Right lobe of liver (tissue), 6 donors: ENCODE results near the gene RBM47. TPM values are rescaled to one million over a fixed set of nuclear protein-coding genes. Genes with fewer than 3 reads are reported as not detected.

Source experiments
- ATAC-seq, 4 donors: fragments of 200-7000 bp; cut with Tn5 transposase; one replicate each; pipeline ENCODE4 v1.9.1; 2020; ENCODE audit warnings: mild to moderate bottlenecking in 4 of 4, moderate library complexity in 4 of 4
- DNase-seq, 3 donors: peaks; one replicate each; pipeline ENCODE4 v3.0.0-alpha.2; 2020
- H3K27ac ChIP-seq, 3 donors: fragments of 200-600 bp; one replicate each; pipeline ENCODE4 v1.8.0; 2022
- H3K27me3 ChIP-seq, 2 donors: fragments of 200-600 bp; one replicate each; pipeline ENCODE4 v1.8.0; 2022
- H3K36me3 ChIP-seq, 4 donors: fragments of 200-600 bp; sonication (generic) in 1 of 4; one replicate each; pipeline versions ENCODE4 v1.5.1 to v1.8.0; 2017 to 2022; ENCODE audit warnings: control low read depth in 1 of 4
- H3K4me1 ChIP-seq, 4 donors: fragments of 200-600 bp; sonication (generic) in 1 of 4; one replicate each; pipeline versions ENCODE4 v1.5.1 to v1.8.0; 2017 to 2022; ENCODE audit warnings: control low read depth in 1 of 4
- H3K4me3 ChIP-seq, 3 donors: fragments of 200-600 bp; one replicate each; pipeline ENCODE4 v1.8.0; 2022
- H3K9me3 ChIP-seq, 4 donors: fragments of 200-600 bp; sonication (generic) in 1 of 4; one replicate each; pipeline versions ENCODE4 v1.5.1 to v1.8.0; 2017 to 2022; ENCODE audit warnings: control low read depth in 1 of 4
- POLR2A ChIP-seq: fragments of 450-650 bp; IDR thresholded peaks from one replicate; pipeline ENCODE4 v1.6.1; 2017; ENCODE audit warnings: antibody characterized with exemption, mild to moderate bottlenecking
- WGBS: methylation state at CpG from one replicate; pipeline ENCODE4 v1.1.6; 2018; ENCODE audit warnings: low coverage, low lambda C conversion rate; ENCODE audit not compliant: insufficient coverage; ENCODE audit errors: missing lambda C conversion rate; 5-methylcytosine and 5-hydroxymethylcytosine counted together
- intact Hi-C, 2 donors: fragments of 100-400 bp; cut with DNase I; formaldehyde crosslinking; loops; one replicate each; pipeline versions ENCODE4 v1.11.2 to v1.14.1; 2022
- total RNA-seq, 6 experiments: library from RNA; depleted of rRNA in 2 of 6; stranded (reverse); fragments of >200 nt in 2 of 6; fragmentation: NEBNext Ultra II Directional in 3 of 6; extraction: Animal tissue kit (Norgen Biotek cat#: 25700) in 3 of 6; gene quantifications; one replicate each; pipeline versions ENCODE4 v1.1.0 to v1.2.4, GENCODE V29; 2016 to 2023
- TF ChIP-seq, protein P1 (sequence below), 4 donors: fragments of 200-600 bp in 3 of 4; fragments of 450-650 bp in 1 of 4; IDR thresholded peaks; one replicate each; pipeline versions ENCODE4 v1.5.1 to v1.8.0; 2016 to 2022; ENCODE audit warnings: antibody characterized with exemption in 4 of 4, mild to moderate bottlenecking in 2 of 4
- donor health status: DM: no; HTN: yes; CAD: no.
- donor health status: DM: no; HTN: no; CAD: no.
- donor health status: DM: no; HTN: no; CAD: no.
- donor health status: DM: no; HTN: yes; CAD: no.
- donor health status: DM: no; HTN: yes; CAD: no.

The RBM47 gene
- total RNA-seq, 6 experiments from 2014 or later: 29.5 to 85.0 (median 51.1) TPM

DNA sequence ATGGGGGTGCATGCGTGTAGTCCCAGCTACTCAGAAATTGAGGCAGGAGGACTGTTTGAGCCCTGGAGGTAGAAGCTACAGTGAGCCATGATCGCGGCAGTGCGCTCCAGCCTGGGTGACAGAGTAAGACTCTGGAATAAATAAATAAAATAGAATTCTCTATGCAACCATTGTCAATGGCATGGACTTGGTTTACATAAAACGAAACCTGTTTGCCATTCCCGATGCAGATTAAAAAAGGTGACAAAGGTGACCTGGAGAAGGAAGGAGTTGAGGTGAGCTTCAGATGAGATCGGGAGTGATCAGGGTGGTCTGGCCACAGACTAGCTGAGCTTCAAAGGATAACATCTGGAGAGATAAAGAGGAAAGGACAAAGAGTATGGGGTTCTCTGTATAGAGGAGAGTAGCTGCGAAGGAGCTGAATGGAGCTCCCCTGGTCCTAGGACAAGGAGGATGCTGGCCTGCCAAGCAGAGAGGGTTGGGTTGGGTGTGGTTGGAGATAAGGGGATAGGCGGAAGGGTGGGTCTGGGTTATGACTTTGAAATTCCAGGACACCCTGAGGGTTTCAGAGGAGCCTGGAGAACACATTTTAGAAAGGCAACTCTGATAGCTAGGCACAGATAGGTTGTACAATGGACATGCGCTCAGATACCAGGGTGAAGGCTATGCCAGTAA, 98.6 kb downstream of the RBM47 start:
- 88% methylated on average over 10 of the region's 10 CpGs for WGBS
- ATAC-seq: peak in 2 of 4 donors; percentile 26 to 34
- TF ChIP-seq, protein P1, sequence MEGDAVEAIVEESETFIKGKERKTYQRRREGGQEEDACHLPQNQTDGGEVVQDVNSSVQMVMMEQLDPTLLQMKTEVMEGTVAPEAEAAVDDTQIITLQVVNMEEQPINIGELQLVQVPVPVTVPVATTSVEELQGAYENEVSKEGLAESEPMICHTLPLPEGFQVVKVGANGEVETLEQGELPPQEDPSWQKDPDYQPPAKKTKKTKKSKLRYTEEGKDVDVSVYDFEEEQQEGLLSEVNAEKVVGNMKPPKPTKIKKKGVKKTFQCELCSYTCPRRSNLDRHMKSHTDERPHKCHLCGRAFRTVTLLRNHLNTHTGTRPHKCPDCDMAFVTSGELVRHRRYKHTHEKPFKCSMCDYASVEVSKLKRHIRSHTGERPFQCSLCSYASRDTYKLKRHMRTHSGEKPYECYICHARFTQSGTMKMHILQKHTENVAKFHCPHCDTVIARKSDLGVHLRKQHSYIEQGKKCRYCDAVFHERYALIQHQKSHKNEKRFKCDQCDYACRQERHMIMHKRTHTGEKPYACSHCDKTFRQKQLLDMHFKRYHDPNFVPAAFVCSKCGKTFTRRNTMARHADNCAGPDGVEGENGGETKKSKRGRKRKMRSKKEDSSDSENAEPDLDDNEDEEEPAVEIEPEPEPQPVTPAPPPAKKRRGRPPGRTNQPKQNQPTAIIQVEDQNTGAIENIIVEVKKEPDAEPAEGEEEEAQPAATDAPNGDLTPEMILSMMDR (IDR thresholded peaks at IDR 0.05): no peak
- TF ChIP-seq POLR2A: no peak

DNA sequence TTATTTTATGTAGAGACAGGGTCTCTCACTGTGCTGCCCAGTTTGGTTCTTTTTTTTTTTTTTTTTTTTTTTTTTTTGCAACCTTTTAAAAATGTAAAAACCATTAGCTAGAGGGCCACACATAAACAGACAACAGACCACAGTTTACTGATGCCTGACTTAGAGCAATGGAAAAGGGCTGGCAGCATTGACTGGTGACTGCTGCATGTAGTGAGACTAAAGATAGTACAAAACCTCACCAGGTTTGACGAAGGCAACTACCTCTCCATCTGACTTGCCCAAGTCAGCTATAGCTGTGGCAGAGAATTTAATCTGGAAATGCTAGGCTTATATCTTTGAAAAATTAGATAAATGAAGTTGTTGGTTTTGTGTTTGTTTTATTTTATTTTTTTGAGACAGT, 102.9 kb downstream of the RBM47 start:
- DNase-seq (no peak), ATAC-seq (no peak)
- Histone ChIP-seq H3K9me3 (no peaks in the 10 kb centered on the region), H3K4me3 (no peak overlapping the region), H3K27ac (peak overlapping the region in 2 of 3 donors; percentile 88 to 89), H3K4me1 (peaks cover 0 to 44% (median 11%) of the 10 kb centered on the region in 4 donors), H3K27me3 (no peaks in the 10 kb centered on the region), H3K36me3 (no peaks in the 10 kb centered on the region)
- TF ChIP-seq, protein P1 (IDR thresholded peaks at IDR 0.05): no peak
- no peak for TF ChIP-seq POLR2A
- intact Hi-C loops: no loop called here
- WGBS: 83% methylated on average over 1 of the region's 1 CpG

More for the DNA sequence above, 98.6 kb downstream of the RBM47 start:
- Histone ChIP-seq H3K36me3 (no peaks in the 10 kb centered on the region), H3K4me3 (no peak overlapping the region), H3K27ac (no peak overlapping the region), H3K27me3 (no peaks in the 10 kb centered on the region), H3K9me3 (no peaks in the 10 kb centered on the region), H3K4me1 (peaks cover 0 to 13% (median 3%) of the 10 kb centered on the region in 4 donors)
- intact Hi-C loops: no loop called here
- no peak for DNase-seq

DNA sequence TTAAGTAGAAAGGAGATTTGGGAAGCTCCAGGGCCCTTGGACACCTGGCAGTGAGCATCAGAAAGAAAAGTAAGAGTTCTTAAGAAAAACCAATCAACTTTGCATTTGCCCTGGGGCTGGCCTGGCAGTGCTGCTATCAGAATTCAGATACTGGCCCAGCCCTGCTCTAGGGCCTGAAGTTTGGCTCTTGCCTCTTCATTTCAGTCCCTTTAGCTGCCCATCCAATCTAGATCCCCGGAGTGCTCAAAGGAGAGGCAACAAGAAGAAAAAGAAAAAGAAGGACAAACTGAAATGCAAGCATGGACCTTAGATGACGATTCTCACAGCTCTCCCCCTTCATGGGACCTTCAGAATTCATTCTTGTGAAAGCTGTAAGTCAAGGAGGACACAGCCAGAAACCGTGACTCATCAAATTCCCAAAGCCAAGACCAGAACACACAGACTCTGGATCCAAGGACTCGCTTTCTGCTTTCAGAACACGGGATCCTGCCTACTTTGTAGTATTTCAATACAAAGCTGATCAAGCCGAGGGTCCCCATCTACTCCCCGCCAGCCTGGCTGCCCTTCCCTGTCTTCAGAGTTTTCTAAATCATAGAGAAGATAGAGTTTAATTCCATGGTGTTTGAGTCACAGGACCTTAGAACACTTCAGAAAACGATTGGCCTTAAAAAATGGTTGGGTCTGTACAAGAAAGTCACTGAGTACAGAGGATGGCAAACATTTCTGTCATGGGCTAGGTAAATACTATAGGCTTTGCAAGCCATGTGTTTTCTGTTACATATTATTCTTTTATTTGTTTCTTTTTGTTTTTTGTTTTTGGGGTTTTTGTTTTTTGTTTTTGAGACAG, 103.7 kb downstream of the RBM47 start:
- intact Hi-C loops: no loop called here
- no peaks in the 10 kb centered on the region for H3K27me3 ChIP-seq
- ATAC-seq: peak; percentile 63 to 77 (median 70)
- 35% methylated on average over 8 of the region's 8 CpGs for WGBS
- peak in 1 of 3 donors; percentile 62 for DNase-seq
- H3K4me3 ChIP-seq: no peak overlapping the region
- TF ChIP-seq, protein P1 (IDR thresholded peaks at IDR 0.05): no peak
- TF ChIP-seq POLR2A: no peak
- H3K9me3 ChIP-seq: no peaks in the 10 kb centered on the region
- H3K4me1 ChIP-seq: peaks cover 0 to 52% (median 11%) of the 10 kb centered on the region in 4 donors
- no peaks in the 10 kb centered on the region for H3K36me3 ChIP-seq
- H3K27ac ChIP-seq: peak overlapping the region; percentile 56 to 89 (median 88)

DNA sequence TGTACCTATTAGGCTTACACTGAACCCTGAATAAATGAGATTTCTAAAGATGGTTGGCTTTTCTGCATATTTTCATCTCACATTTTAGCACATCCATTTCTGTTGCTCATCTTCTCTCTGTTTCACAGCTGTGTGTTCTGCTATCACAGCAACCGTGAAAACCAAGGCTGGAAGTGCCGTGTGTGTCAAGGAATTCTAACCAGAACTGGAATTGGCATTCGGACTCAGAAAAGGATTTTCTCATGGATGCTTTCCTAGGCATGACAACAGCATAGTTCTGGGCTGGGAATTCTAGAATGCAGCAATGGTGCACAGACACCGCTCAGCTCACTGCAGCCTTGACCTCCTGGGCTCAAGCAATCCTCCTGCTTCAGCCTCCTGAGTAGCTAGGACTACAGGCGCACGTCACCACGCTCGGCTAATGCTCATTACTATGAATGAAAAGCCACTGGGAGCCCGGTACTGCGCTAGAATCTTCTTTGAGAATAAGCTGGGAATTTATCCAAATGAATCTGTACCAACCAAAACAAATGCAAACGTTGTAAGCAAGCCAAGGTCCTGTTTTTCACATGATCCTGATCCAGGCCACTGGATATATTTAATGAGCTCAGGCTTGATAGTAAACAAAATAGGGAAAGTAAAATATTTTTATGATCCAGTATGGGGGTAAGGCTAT, 105.2 kb downstream of the RBM47 start:
- DNase-seq (peak in 1 of 3 donors; percentile 58), ATAC-seq (peak; percentile 74 to 82 (median 79))
- H3K36me3 ChIP-seq: no peaks in the 10 kb centered on the region
- H3K27me3 ChIP-seq: no peaks in the 10 kb centered on the region
- TF ChIP-seq POLR2A: no peak
- TF ChIP-seq, protein P1 (IDR thresholded peaks at IDR 0.05): no peak
- H3K27ac ChIP-seq: peak overlapping the region; percentile 58 to 89 (median 88)
- no peak overlapping the region for H3K4me3 ChIP-seq
- intact Hi-C loops: no loop called here
- no peaks in the 10 kb centered on the region for H3K9me3 ChIP-seq
- H3K4me1 ChIP-seq: peaks cover 0 to 54% (median 11%) of the 10 kb centered on the region in 4 donors
- 33% methylated on average over 11 of the region's 11 CpGs for WGBS
